Fibroblast of lung (primary cell): Measurements from ENCODE around the gene ABHD10.

ENCODE experiments used
- EZH2 ChIP-seq: IDR thresholded peaks from 2 replicates; pipeline ENCODE4 v1.5.1; 2012; ENCODE audit warnings: low read length, control low read depth, mild to moderate bottlenecking; ENCODE audit errors: missing control alignments
- TF ChIP-seq, protein P1 (sequence below), 2 donors: IDR thresholded peaks in 1 of 2; conservative IDR thresholded peaks in 1 of 2; 1 replicate in 1 of 2; 2 replicates in 1 of 2; pipeline ENCODE4 v1.5.1; 2011 to 2012; ENCODE audit warnings: low read length in 2 of 2, control low read depth in 1 of 2, inconsistent platforms in 1 of 2, low read depth in 1 of 2, mild to moderate bottlenecking in 1 of 2

DNA sequence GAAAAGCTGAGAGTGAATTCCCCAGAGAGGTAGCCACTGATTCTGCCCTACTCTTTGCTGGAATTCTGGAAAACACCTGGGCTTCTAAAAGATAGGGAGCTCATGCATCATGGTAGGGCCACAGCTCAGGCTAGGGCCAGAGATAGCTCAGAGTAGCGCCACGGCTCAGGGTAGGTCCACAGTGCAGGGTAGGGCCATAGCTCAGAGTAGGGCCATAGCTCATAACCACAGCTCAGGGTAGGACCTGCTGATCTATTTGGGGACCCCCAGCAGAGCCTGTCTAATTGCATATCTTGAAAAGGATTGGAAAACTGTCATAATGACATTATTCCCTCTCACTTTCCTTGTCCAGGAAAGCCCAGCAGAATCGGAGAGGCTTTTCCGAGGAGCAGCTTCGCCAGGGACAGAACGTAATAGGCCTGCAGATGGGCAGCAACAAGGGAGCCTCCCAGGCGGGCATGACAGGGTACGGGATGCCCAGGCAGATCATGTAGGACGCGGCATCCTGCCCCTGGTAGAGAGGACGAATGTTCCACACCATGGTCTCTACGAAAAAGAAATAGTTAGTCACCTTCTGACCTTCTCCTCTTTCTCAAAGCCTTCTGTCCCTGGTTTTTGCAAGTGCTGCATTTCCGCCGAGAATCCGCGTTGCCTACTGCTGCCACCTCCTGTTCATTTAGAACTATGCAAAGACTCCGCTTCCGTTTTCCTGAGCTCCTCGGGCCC, 34.4 kb downstream of the ABHD10 start:
- TF ChIP-seq, protein P1, sequence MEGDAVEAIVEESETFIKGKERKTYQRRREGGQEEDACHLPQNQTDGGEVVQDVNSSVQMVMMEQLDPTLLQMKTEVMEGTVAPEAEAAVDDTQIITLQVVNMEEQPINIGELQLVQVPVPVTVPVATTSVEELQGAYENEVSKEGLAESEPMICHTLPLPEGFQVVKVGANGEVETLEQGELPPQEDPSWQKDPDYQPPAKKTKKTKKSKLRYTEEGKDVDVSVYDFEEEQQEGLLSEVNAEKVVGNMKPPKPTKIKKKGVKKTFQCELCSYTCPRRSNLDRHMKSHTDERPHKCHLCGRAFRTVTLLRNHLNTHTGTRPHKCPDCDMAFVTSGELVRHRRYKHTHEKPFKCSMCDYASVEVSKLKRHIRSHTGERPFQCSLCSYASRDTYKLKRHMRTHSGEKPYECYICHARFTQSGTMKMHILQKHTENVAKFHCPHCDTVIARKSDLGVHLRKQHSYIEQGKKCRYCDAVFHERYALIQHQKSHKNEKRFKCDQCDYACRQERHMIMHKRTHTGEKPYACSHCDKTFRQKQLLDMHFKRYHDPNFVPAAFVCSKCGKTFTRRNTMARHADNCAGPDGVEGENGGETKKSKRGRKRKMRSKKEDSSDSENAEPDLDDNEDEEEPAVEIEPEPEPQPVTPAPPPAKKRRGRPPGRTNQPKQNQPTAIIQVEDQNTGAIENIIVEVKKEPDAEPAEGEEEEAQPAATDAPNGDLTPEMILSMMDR (conservative IDR thresholded peaks at IDR 0.05 in 1 of 2, IDR thresholded peaks at IDR 0.05 in 1 of 2; ENCODE audit: low read depth in 1 of 2, low read length in 2 of 2) = peak; percentile 67 to 75
- no peak for TF ChIP-seq EZH2
